Transverse colon (tissue), 3 donors: Measurements from ENCODE around the gene AR.

ENCODE experiments used
- CTCF ChIP-seq, 5 experiments: fragments of 200-600 bp in 3 of 5; fragments of 450-650 bp in 2 of 5; sonication (generic) in 3 of 5; IDR thresholded peaks; 1 replicate in 2 of 5; 2 replicates in 3 of 5; pipeline ENCODE4 v1.5.1; 2016 to 2017; ENCODE audit warnings: antibody characterized with exemption in 5 of 5, inconsistent platforms in 3 of 5, mild to moderate bottlenecking in 2 of 5, moderate library complexity in 1 of 5
- POLR2A ChIP-seq: fragments of 450-650 bp; IDR thresholded peaks from one replicate; pipeline ENCODE4 v1.6.1; 2016; ENCODE audit warnings: antibody characterized with exemption, mild to moderate bottlenecking, moderate library complexity

GRCh38 chrX:67523002-67523681 is 20.7 kb upstream of the AR start:
- TF ChIP-seq CTCF (IDR thresholded peaks at IDR 0.05) (no peak), POLR2A (no peak)
